NT2/D1 (cell line): ENCODE results near the gene NPSR1.

Experiments used
- SUZ12 ChIP-seq: IDR thresholded peaks from 2 replicates; pipeline ENCODE4 v1.6.1; 2011; ENCODE audit not compliant: insufficient read length, insufficient read depth; ENCODE audit errors: extremely low read depth
- YY1 ChIP-seq: IDR thresholded peaks from 2 replicates; pipeline ENCODE4 v1.6.1; 2011; ENCODE audit not compliant: insufficient read length, insufficient read depth
- ZNF274 ChIP-seq: IDR thresholded peaks from 2 replicates; pipeline ENCODE4 v1.6.1; 2011; ENCODE audit warnings: mild to moderate bottlenecking, low read depth, low read length

DNA sequence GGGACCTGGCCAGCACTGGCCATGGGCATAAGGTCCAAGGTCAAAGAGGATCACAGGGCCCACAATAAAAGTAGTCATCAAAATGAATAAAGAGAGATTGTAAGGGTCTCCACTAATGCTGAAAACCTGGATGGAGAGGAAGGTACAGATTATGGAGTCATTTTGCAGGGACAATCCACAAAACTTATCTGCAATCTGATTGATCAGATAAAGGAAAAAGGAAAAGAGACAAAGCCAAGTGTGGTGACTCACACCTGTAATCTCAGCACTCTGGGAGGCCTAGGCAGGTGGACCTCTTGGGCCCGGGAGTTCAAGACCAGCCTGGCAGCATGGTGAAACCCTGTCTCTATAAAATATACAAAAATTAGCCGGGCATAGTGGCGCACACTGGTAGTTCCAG, 174.0 kb downstream of the NPSR1 start:
- TF ChIP-seq ZNF274 (no peak), YY1 (no peak), SUZ12 (no peak)
